KBM-7 (cell line): ENCODE data around the gene MAST3.
A peak's percentile ranks its signal among the peaks of the same experiment; 100 is the strongest.
"Not testable (repeated sequence)": the region's sequence is repeated elsewhere in the genome, so short reads cannot be mapped to it uniquely, and the experiment has no call there.

Source experiments
- DNase-seq: peaks from one replicate; pipeline ENCODE4 v3.0.0-alpha.2; 2015
- in situ Hi-C: fragments of 300-500 bp; cut with MboI; formaldehyde crosslinking; loops from 2 replicates; pipeline ENCODE4 v1.14.3; 2020; ENCODE audit warnings: low sequenced_read_pairs, low pct_unique_long_range_greater_than_20kb, mixed read lengths

MAST3 gene

GRCh38 chr19:18083929-18084684 is 13.5 kb upstream of the MAST3 start:
- in situ Hi-C loops = no loop called here
- no peak for DNase-seq

GRCh38 chr19:18085702-18086457 is 11.7 kb upstream of the MAST3 start:
- DNase-seq = no peak
- in situ Hi-C loops = no loop called here

GRCh38 chr19:18086590-18087138 is 10.9 kb upstream of the MAST3 start, which contains the start of gene IL12RB1:
Gene IL12RB1 (minus strand): TSS chr19:18086934. CDS start chr19:18086823, 111 bp downstream.
- in situ Hi-C loops = no loop called here
- DNase-seq = no peak

- peak; percentile 75 for DNase-seq
- in situ Hi-C loops = not testable (repeated sequence)
Measured at GRCh38 chr19:18089096-18089541, 8.5 kb upstream of the MAST3 start.

GRCh38 chr19:18089726-18090125 is 7.9 kb upstream of the MAST3 start:
- in situ Hi-C loops = no loop called here
- no peak for DNase-seq

- DNase-seq = no peak
- in situ Hi-C loops = no loop called here
Measured at GRCh38 chr19:18090545-18091216, 6.9 kb upstream of the MAST3 start.

GRCh38 chr19:18091217-18091608 is 6.4 kb upstream of the MAST3 start:
- DNase-seq = peak; percentile 81
- in situ Hi-C loops = no loop called here

- in situ Hi-C loops = no loop called here
- peak; percentile 64 for DNase-seq
Measured at GRCh38 chr19:18093439-18094161, 4.0 kb upstream of the MAST3 start.

- DNase-seq = no peak
- in situ Hi-C loops = no loop called here
Measured at GRCh38 chr19:18096258-18096657, 1.3 kb upstream of the MAST3 start.

GRCh38 chr19:18097993-18098890 is 664 bp downstream of the MAST3 start:
- in situ Hi-C loops = no loop called here
- no peak for DNase-seq

- DNase-seq = peak; percentile 48
- in situ Hi-C loops = no loop called here
Measured at GRCh38 chr19:18098891-18099622, 1.5 kb downstream of the MAST3 start.

GRCh38 chr19:18099623-18099995 is 2.0 kb downstream of the MAST3 start:
- in situ Hi-C loops = no loop called here
- DNase-seq = no peak

- no peak for DNase-seq
- in situ Hi-C loops = no loop called here
Measured at GRCh38 chr19:18100710-18101109, 3.1 kb downstream of the MAST3 start.

- DNase-seq = no peak
- in situ Hi-C loops = no loop called here
Measured at GRCh38 chr19:18101268-18101667, 3.7 kb downstream of the MAST3 start.

- no peak for DNase-seq
- in situ Hi-C loops = no loop called here
Measured at GRCh38 chr19:18102916-18103542, 5.5 kb downstream of the MAST3 start.

- in situ Hi-C loops = no loop called here
- DNase-seq = no peak
Measured at GRCh38 chr19:18104793-18105131, 7.2 kb downstream of the MAST3 start.

- in situ Hi-C loops, DNase-seq: not testable (repeated sequence)
Measured at GRCh38 chr19:18105259-18105658, 7.7 kb downstream of the MAST3 start.
